SK-MEL-5 (cell line): Measurements from ENCODE around the gene APOBEC3F. TPM values are rescaled to one million over a fixed set of nuclear protein-coding genes. Genes with fewer than 3 reads are reported as not detected.

ENCODE experiments used
- DNase-seq: peaks from one replicate; pipeline ENCODE4 v3.0.0-alpha.2; 2016; ENCODE audit warnings: low read depth, low spot score
- in situ Hi-C: cut with HindIII; loops from 2 replicates; pipeline ENCODE4 v1.10.0; 2016; ENCODE audit warnings: low sequenced_read_pairs, high pct_unique_total_duplicates, low pct_unique_long_range_greater_than_20kb
- total RNA-seq: library from RNA; depleted of rRNA; stranded (reverse); fragments of >200 nt; shearing (Covaris generic); gene quantifications from 2 replicates; pipeline ENCODE4 v1.2.3, GENCODE V29; 2014

The APOBEC3F gene
- total RNA-seq, 1 experiment from 2014 or later = 2.2 TPM

- no peak for DNase-seq
- in situ Hi-C loops = no loop called here
These were observed 42.8 kb downstream of the APOBEC3F start for GRCh38 chr22:39083212-39084165.

DNA sequence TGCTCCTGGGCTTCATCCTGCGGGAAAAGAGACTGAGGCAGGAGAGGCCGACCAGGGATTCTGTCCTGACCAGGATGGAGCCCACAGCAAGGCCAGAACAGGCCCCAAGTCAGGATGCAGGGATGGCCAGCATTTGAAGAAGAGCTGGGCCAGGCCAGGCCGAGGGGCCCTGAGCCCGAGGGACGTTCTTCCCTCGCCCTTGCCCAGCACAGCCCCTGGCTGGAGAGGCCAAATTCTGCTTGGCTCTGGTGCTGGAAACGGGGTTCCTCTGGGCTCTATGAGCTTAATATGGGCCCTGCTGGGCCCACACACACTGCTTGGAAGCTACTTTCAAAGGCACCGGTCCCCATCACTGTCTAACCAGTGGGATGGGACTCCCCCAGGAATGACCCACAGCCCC is 44.0 kb downstream of the APOBEC3F start:
- no peak for DNase-seq
- in situ Hi-C loops = no loop called here

GRCh38 chr22:39087098-39087497 is 46.4 kb downstream of the APOBEC3F start:
- in situ Hi-C loops = no loop called here
- DNase-seq = no peak

DNA sequence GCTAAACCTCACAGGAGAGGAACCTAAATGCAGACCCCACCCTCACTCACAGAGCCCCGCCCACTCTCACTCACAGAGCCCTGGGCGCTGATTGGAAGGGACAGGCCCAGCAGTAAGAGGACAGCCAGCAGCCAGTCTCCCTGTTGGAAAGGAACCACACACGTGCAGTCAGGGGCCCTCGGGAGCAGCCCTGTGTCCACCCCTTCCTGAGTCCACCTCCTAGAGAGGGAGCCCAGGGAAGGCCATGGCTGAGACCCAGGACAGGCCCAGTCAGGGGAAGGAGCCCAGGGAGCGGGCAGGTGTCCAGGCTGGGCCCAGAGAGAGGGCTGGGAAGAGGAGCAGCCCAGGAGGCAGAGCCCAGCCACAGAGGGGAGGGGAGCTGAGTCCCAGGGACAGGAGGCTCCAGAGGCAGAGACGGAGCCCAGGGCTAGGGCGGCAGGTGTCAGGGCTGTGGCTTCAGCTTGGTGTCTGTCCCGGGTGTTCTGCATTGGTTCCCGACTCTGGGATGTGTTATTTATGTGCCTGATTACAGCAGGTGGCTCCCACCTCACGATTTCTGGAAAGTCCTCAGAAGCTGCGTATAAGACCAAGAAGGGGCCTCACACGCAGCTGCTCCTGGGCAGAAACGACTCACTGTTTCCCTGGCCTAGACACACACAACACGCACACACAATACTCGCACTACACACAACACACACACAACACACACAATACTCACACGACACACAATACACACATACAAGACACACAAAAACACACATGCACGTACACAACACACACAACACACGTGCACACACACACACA is 47.4 kb downstream of the APOBEC3F start:
- in situ Hi-C loops = no loop called here
- no peak for DNase-seq

DNA sequence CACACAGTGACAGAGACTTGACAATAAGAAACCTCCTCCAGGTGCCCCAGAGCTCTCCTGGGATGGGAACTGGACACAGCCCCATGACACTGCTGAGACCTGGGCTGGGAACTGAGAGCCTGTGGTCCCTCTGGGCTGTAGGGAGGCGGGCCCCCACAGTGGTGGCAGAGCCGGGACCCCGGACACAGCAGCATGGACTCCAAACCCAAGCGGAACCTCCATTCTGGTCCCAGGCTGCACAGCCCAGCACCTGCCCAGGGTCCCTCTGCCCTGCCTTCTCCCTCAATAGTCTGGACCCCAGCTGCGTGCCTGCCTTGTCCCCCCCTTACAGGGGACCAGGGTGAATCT is 48.0 kb downstream of the APOBEC3F start:
- no peak for DNase-seq
- in situ Hi-C loops = no loop called here

GRCh38 chr22:39089928-39090327 is 49.3 kb downstream of the APOBEC3F start:
- no peak for DNase-seq
- in situ Hi-C loops = no loop called here

DNA sequence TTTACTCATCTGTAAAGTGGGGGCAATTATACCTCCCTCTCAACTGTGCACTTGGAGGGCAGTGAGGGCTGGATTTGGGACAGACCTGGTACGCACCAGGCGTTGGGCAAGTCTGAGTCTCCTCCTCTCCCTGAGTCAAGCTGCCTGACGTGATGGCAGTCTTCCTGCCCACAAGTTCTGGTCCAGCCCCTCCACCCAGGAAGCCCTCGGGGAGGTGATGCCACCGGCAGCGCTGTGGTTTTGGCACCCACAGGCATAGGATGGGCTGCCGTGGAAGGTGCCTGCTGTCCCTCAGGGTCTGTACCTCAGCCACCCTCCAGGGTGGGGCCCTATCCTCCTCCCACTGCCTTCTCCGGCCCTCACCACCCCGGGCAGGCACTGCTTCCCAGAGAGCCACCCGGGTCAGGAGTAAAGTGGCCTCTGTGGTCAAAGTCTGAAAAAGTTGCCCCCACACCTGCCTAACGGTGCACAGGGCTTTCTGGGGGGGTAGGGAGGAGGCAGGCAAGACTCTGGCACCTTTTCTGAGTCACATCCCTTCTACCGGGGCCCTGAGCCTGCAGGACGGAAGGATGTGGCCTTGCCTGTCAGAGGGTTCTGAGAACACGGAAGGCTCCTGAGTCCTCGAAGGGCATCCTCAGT is 49.9 kb downstream of the APOBEC3F start:
- DNase-seq = no peak
- in situ Hi-C loops = no loop called here

- DNase-seq = no peak
- in situ Hi-C loops = no loop called here
These were observed 50.7 kb downstream of the APOBEC3F start for GRCh38 chr22:39091126-39092081.

- no peak for DNase-seq
- in situ Hi-C loops = no loop called here
These were observed 51.6 kb downstream of the APOBEC3F start for GRCh38 chr22:39092111-39092862.

- DNase-seq = no peak
- in situ Hi-C loops = no loop called here
These were observed 54.2 kb downstream of the APOBEC3F start for GRCh38 chr22:39094717-39095389.

DNA sequence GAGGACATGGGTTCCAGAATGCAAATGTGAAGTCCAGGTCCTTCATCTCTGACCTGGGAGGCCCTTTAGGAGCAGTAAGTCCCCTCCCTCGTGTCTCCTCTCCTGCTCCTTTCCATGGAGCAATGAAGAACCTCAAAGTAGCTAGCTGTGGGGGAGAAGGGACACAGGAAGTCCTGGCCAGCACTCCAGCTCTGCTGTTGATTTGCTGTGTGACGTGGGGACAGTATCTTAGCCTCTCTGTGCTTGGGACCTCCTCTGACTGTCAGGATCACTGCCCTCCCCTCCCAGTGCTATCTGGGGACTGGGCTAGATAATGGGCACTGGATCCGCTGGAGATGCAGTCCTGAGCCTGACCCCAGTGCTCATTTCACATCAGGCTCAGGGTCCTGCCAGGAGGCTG is 55.3 kb downstream of the APOBEC3F start:
- no peak for DNase-seq
- in situ Hi-C loops = no loop called here

- in situ Hi-C loops = no loop called here
- peak; percentile 32 for DNase-seq
These were observed 56.7 kb downstream of the APOBEC3F start, which contains the start of gene APOBEC3H for GRCh38 chr22:39097098-39098020. Gene APOBEC3H, plus strand, starts transcription at chr22:39097244. Its CDS starts 3,035 bp downstream, at chr22:39100279.

GRCh38 chr22:39098026-39098425 is 57.4 kb downstream of the APOBEC3F start:
- in situ Hi-C loops = no loop called here
- no peak for DNase-seq

- DNase-seq = no peak
- in situ Hi-C loops = no loop called here
These were observed 57.9 kb downstream of the APOBEC3F start for GRCh38 chr22:39098576-39098975.

GRCh38 chr22:39101226-39101625 is 60.6 kb downstream of the APOBEC3F start:
- in situ Hi-C loops = no loop called here
- DNase-seq = no peak
